ENCODE data around the gene MRPL55.

Gene MRPL55

GRCh38 chr1:228100822-228101613 lies 8.1 kb downstream of the MRPL55 start:
- no peak for DNase-seq

GRCh38 chr1:228099331-228099732 lies 9.8 kb downstream of the MRPL55 start:
- DNase-seq = no peak

GRCh38 chr1:228098323-228098931 lies 10.7 kb downstream of the MRPL55 start:
- no peak for DNase-seq

- DNase-seq = no peak
Measured at GRCh38 chr1:228097333-228098081, 11.6 kb downstream of the MRPL55 start.

- no peak for DNase-seq
Measured at GRCh38 chr1:228096416-228097332, 12.4 kb downstream of the MRPL55 start.

GRCh38 chr1:228095938-228096337 lies 13.2 kb downstream of the MRPL55 start:
- no peak for DNase-seq

GRCh38 chr1:228095161-228095560 lies 13.9 kb downstream of the MRPL55 start:
- DNase-seq = no peak

GRCh38 chr1:228094432-228095016 lies 14.6 kb downstream of the MRPL55 start:
- DNase-seq = no peak

GRCh38 chr1:228093050-228093906 lies 15.8 kb downstream of the MRPL55 start:
- DNase-seq = no peak

- no peak for DNase-seq
Measured at GRCh38 chr1:228092342-228093049, 16.6 kb downstream of the MRPL55 start.

GRCh38 chr1:228091084-228091483 lies 18.0 kb downstream of the MRPL55 start:
- DNase-seq = no peak

GRCh38 chr1:228090613-228091081 lies 18.5 kb downstream of the MRPL55 start:
- DNase-seq = no peak

GRCh38 chr1:228089519-228090380 lies 19.3 kb downstream of the MRPL55 start:
- no peak for DNase-seq

- no peak for DNase-seq
Measured at GRCh38 chr1:228088586-228089498, 20.3 kb downstream of the MRPL55 start.

- peak; percentile 57 for DNase-seq
Measured at GRCh38 chr1:228087771-228088251, 21.3 kb downstream of the MRPL55 start.

GRCh38 chr1:228085287-228085951 lies 23.7 kb downstream of the MRPL55 start:
- DNase-seq = peak; percentile 73

GRCh38 chr1:228084797-228085196 lies 24.3 kb downstream of the MRPL55 start:
- no peak for DNase-seq

Measured in fibroblast of skin of scalp (primary cell).